GM10248 (cell line): Measurements from ENCODE around the gene SESN1.
A peak's percentile ranks its signal among the peaks of the same experiment; 100 is the strongest.
"Not testable (repeated sequence)": the region's sequence is repeated elsewhere in the genome, so short reads cannot be mapped to it uniquely, and the experiment has no call there.

Source experiments
- CTCF ChIA-PET: fragments of 300-600 bp; sonication (Branson Sonifier 250); formaldehyde crosslinking; extraction: SDS; loops from one replicate; lab custom pipeline; 2021; ENCODE audit warnings: antibody characterized with exemption; lab: Yijun Ruan, JAX
- POLR2A ChIA-PET: fragments of 350-650 bp; sonication (Branson Sonifier 250); formaldehyde crosslinking; extraction: SDS; loops from one replicate; lab custom pipeline; 2020; ENCODE audit warnings: antibody characterized with exemption; lab: Yijun Ruan, JAX
- DNase-seq: peaks from one replicate; pipeline ENCODE4 v3.0.0; 2012; ENCODE audit errors: extremely low spot score
- TF ChIP-seq, protein P1 (sequence below): IDR thresholded peaks from 2 replicates; pipeline ENCODE4 v1.5.1; 2012; ENCODE audit warnings: mild to moderate bottlenecking, low read depth; ENCODE audit errors: extremely low read depth, missing control alignments, control extremely low read depth

The SESN1 gene

DNA sequence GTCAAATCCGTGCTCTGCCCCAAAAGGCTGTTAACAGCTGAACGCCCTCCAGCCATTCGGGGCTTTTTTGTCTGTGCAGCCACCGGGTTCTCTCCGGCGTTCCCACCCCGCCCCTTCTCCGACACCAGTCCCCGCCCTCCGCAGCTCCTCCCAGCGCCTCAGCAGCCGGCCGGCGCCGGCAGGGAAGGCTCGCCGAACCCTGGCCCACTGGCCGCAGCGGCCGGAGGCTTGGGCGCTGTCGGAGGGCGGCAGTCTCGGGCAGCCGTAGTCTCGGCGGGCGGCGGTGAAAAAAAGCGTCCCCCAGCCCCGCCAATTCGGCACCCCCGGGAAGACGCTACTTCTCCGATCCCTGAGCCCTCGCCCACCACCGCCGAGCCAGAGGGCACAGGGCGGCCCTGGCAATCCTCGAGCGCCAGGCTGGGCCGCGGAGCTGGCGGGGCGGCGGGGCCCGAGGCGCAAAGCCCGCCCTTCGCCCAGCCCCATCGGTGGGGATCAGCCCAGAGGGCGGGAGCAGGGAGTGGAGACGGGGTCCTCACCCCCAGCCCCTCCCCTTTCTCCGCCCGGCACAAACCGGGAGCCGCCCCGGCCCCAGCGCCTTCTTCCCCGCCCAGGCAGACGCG is at the start of gene SESN1:
Gene SESN1 (minus strand): TSS at position 431 of the 620 bp plus-strand sequence. CDS start 773 bp downstream, outside the sequence.
- CTCF ChIA-PET = interaction anchor here (0.7 to 4.8 kb wide), 10 partner anchors 10 to 945 kb away, joined by 3 to 20 read pairs (median 4); no protein-coding TSS in a partner anchor
- TF ChIP-seq, protein P1, sequence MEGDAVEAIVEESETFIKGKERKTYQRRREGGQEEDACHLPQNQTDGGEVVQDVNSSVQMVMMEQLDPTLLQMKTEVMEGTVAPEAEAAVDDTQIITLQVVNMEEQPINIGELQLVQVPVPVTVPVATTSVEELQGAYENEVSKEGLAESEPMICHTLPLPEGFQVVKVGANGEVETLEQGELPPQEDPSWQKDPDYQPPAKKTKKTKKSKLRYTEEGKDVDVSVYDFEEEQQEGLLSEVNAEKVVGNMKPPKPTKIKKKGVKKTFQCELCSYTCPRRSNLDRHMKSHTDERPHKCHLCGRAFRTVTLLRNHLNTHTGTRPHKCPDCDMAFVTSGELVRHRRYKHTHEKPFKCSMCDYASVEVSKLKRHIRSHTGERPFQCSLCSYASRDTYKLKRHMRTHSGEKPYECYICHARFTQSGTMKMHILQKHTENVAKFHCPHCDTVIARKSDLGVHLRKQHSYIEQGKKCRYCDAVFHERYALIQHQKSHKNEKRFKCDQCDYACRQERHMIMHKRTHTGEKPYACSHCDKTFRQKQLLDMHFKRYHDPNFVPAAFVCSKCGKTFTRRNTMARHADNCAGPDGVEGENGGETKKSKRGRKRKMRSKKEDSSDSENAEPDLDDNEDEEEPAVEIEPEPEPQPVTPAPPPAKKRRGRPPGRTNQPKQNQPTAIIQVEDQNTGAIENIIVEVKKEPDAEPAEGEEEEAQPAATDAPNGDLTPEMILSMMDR = no peak
- peak; percentile 90 for DNase-seq
- POLR2A ChIA-PET = interaction anchor here (0.7 to 1.3 kb wide), 4 partner anchors 23 to 536 kb away, joined by 3 to 5 read pairs (median 4); no protein-coding TSS in a partner anchor

DNA sequence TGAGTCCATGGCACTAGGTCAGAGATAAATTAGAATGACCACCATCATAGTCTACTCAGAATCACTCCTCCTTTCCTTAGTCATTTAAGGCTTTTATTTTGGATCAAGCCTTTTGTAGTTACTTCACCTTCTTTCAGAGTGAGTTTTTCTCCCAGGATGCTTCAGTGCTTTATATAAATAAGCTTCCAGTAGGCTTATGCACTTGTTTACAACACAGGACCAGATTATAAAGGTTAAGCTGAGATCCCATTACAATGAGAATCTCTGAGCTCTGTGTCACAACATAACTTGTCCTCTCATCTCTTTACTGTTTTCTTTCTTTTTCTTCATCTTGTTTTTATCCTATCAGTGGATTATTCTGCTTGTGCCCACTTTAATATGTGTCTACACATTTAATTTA is 48.5 kb upstream of the SESN1 start:
- ChIA-PET CTCF (interaction anchor here (1.2 to 1.5 kb wide), 2 partner anchors 15 to 20 kb away, joined by 3 to 4 read pairs; no protein-coding TSS in a partner anchor), POLR2A (interaction anchor here (0.6 kb wide), 1 partner anchor 220 kb away, joined by 8 read pairs; no protein-coding TSS in a partner anchor)
- TF ChIP-seq, protein P1 = no peak
- DNase-seq = no peak

DNA sequence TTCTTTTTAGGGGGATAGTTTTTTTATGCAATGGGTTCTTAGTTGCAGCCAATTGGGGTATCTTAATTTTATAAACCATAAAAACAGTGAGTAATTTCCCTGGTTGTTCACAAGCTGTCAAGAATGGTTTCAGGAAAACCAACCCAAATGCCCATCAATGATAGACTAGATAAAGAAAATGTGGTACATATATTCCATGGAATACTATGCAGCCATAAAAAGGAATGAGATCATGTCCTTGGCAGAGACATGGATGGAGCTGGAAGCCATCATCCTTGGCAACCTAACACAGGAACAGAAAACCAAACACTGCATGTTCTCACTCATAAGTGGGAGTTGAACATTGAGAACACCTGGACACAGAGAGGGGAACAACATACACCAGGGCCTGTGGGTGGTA is 47.4 kb upstream of the SESN1 start:
- CTCF ChIA-PET = interaction anchor here (1.2 kb wide), 1 partner anchor 21 kb away, joined by 3 read pairs; no protein-coding TSS in a partner anchor
- POLR2A ChIA-PET, DNase-seq: not testable (repeated sequence)

DNA sequence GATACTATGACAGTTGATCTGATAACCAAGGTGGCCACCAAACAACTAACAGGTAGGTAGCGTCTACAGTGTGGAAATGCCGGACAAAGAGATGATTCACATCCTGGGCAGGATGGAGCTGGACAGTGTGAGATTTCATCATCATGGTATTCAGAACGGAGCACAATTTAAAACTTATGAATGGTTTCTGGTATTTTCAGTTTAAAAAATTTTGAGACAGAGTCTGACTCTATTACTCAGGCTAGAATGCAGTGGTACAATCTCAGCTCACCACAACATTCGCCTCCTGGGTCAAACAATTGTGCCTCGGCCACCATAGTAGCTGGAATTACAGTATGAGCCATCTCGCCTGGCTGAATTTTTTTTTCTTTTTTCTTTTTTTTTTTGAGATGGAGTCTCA is 44.5 kb upstream of the SESN1 start:
- no peak for DNase-seq
- TF ChIP-seq, protein P1 = no peak
- CTCF ChIA-PET = no interaction called here
- POLR2A ChIA-PET = no interaction called here

DNA sequence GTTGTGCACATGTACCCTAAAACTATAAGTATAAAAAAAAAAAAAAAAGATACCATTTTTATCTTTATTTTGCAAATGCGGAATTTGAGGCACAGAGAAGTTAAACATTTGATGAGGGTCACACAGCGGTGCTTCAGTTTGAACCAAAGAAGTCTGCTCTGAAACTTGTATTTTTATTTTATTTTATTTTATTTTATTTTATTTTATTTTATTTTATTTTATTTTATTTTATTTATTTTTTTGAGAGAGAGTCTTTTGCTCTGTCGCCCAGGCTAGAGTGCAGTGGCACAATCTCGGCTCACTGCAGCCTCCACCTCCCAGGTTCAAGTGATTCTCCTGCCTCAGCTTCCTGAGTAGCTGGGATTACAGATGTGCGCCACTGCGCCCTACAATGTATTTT is 41.9 kb upstream of the SESN1 start:
- POLR2A ChIA-PET, DNase-seq, CTCF ChIA-PET: not testable (repeated sequence)

DNA sequence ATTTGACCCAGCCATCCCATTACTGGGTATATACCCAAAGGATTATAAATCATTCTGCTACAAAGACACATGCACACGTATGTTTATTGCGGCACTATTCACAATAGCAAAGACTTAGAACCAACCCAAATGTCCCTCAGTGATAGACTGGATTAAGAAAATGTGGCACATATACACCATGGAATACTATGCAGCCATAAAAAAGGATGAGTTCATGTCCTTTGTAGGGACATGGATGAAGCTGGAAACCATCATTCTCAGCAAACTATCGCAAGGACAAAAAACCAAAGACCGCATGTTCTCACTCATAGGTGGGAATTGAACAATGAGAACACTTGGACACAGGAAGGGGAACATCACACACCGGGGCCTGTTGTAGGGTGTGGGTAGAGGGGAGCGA is 41.4 kb upstream of the SESN1 start:
- CTCF ChIA-PET, DNase-seq, POLR2A ChIA-PET: not testable (repeated sequence)

DNA sequence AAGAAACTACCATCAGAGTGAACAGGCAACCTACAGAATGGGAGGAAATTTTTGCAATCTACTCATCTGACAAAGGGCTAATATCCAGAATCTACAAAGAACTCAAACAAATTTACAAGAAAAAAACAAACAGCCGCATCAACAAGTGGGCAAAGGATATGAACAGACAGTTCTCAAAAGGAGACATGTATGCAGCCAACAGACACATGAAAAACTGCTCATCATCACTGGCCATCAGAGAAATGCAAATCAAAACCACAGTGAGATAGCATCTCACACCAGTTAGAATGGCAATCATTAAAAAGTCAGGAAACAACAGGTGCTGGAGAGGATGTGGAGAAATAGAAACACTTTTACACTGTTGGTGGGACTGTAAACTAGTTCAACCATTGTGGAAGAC is 41.0 kb upstream of the SESN1 start:
- POLR2A ChIA-PET, CTCF ChIA-PET: not testable (repeated sequence)

DNA sequence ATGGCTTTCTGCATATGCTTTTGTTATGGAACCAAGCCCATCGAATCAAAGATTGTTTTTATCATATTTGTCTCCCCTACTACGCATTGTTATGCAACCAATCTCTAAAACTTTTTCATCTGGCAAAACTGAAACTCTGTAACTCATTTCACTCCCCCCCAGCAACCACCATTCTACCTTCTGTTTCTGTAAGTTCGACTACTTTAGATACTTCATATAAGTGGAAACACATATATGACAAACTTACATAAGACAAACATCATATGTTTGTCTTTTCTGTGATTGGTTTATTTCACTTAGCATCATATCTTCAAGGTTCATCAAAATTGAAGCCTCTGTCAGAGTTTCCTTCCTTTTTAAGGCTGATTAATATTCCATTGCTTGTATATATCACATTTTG is 35.4 kb upstream of the SESN1 start:
- no peak for DNase-seq
- TF ChIP-seq, protein P1 = no peak
- ChIA-PET POLR2A (no interaction called here), CTCF (interaction anchor here (1.1 to 1.2 kb wide), 2 partner anchors 8 to 12 kb away, joined by 3 read pairs; no protein-coding TSS in a partner anchor)

More for the DNA sequence above, 41.0 kb upstream of the SESN1 start:
- not testable (repeated sequence) for DNase-seq
